ENCODE measurements around the gene TMBIM4. TPM values are rescaled to one million over a fixed set of nuclear protein-coding genes. Genes with fewer than 3 reads are reported as not detected.

TMBIM4 gene
- total and polyA plus RNA-seq, 2 of the 4 experiments (the other 2 are of a cell fraction), result 38.7 to 59.3 TPM

- Histone ChIP-seq H3K4me1 (ENCODE audit: control insufficient read depth, insufficient read depth, low read length) (no peaks in the 10 kb centered on the region), H3K4me3 (ENCODE audit: insufficient read depth, low read depth, low read length) (no peak overlapping the region), H3K79me1 (ENCODE audit: low read depth in 1 of 2, low read length in 2 of 2) (peaks cover 1 to 2% of the 10 kb centered on the region in 2 experiments; a peak in 3 of 4 replicates), H3K27ac (ENCODE audit: insufficient read depth, low read length) (no peak overlapping the region), H4K5ac (ENCODE audit: low read depth, low read length) (no peak overlapping the region), H4K8ac (ENCODE audit: low read depth in 2 of 2, low read length in 2 of 2) (no peak overlapping the region), H3K23ac (ENCODE audit: low read depth, low read length) (no peak overlapping the region), H3K9me3 (ENCODE audit: control insufficient read depth, insufficient read depth, low read length) (no peaks in the 10 kb centered on the region), H2BK15ac (ENCODE audit: low read depth, low read length) (no peak overlapping the region), H4K91ac (ENCODE audit: insufficient read depth, low read depth, low read length) (no peak overlapping the region), H3K4ac (ENCODE audit: low read depth, low read length) (no peak overlapping the region), H3K4me2 (ENCODE audit: low read depth, low read length) (no peak overlapping the region), H3K27me3 (ENCODE audit: control insufficient read depth, insufficient read depth, low read length) (no peaks in the 10 kb centered on the region), H3K36me3 (ENCODE audit: control insufficient read depth, insufficient read depth, low read length) (peaks cover 11% of the 10 kb centered on the region), H4K20me1 (ENCODE audit: insufficient read depth, low read length) (no peaks in the 10 kb centered on the region; the same call in 1 of the 2 replicates), H2AK9ac (replicated peaks; ENCODE audit: low read depth, low read length, poor library complexity) (no peak overlapping the region), H2BK20ac (ENCODE audit: low read depth, low read length) (no peak overlapping the region), H3K9ac (ENCODE audit: low read depth, low read length) (no peak overlapping the region), H3K14ac (replicated peaks; ENCODE audit: low read depth, low read length) (no peak overlapping the region), H2BK5ac (ENCODE audit: low read depth, low read length, poor library complexity, severe bottlenecking) (no peak overlapping the region), H2BK120ac (ENCODE audit: low read depth, low read length) (no peak overlapping the region), H3K18ac (ENCODE audit: low read depth, low read length) (no peak overlapping the region), H3K56ac (ENCODE audit: extremely low read depth, insufficient read depth, low read length) (no peak overlapping the region), H2AFZ (replicated peaks; ENCODE audit: low read length, poor library complexity) (no peak overlapping the region), H2AK5ac (ENCODE audit: low read depth, low read length) (no peak overlapping the region), H3K9me1 (ENCODE audit: insufficient read depth, low read length) (peaks cover 6% of the 10 kb centered on the region; the same call in 1 of the 2 replicates)
- ChIA-PET CTCF (no interaction called here), POLR2A (ENCODE audit: unreplicated experiment) (no interaction called here)
- BruUV-seq (replicated peaks), result no TSS peak
- no CpG with 5 or more reads among the region's 2 CpGs for WGBS, 2 experiments (ENCODE audit: extremely low coverage in 2 of 2, insufficient read length in 1 of 2)
- dilution Hi-C loops (cut with HindIII; ENCODE audit: low sequenced_read_pairs, unreplicated experiment), result no loop called here
- ATAC-seq (ENCODE audit: low read depth), result no peak
- peak; percentile 29 for DNase-seq
- TF ChIP-seq MAFK (IDR thresholded peaks at IDR 0.05; ENCODE audit: low read depth, low read length) (0 out of 2 replicates have a peak, but pooled peaks have one; percentile 22), CEBPB (IDR thresholded peaks at IDR 0.05; ENCODE audit: low read depth, low read length) (peak; percentile 15; the same call in 1 of the 2 replicates), ELK1 (IDR thresholded peaks at IDR 0.05; ENCODE audit: borderline replicate concordance, low read depth, low read length) (no peak)
- in situ Hi-C loops (cut with MboI; ENCODE audit: low sequenced_read_pairs), result no loop called here
- intact Hi-C loops (cut with micrococcal nuclease), result no loop called here
Measured at GRCh38 chr12:66119229-66119869, 50.4 kb downstream of the TMBIM4 start.

Data from IMR-90 (cell line).